ENCODE measurements around the gene OTOF. TPM values are rescaled to one million over a fixed set of nuclear protein-coding genes. Genes with fewer than 3 reads are reported as not detected.

OTOF gene
- total and polyA plus RNA-seq, 2 donors (not counting 3 experiments of a cell fraction or from before 2014, with no cell fraction given), result 0.06 to 0.22 TPM

GRCh38 chr2:26424221-26424620, 53.7 kb downstream of the OTOF start:
- no peak overlapping the region for H3K9ac ChIP-seq (replicated peaks; ENCODE audit: extremely low read depth, insufficient read depth, low read length)
- H3K9me1 ChIP-seq (replicated peaks; ENCODE audit: control insufficient read depth, extremely low read depth, insufficient read depth, low read length), result no peaks in the 10 kb centered on the region
- no peak overlapping the region for H2AFZ ChIP-seq (ENCODE audit: low read depth, low read length)
- dilution Hi-C loops (cut with MboI; ENCODE audit: extremely low pct_ligation_motif_present, low sequenced_read_pairs) (no loop called here), intact Hi-C loops (cut with micrococcal nuclease) (no loop called here)
- H3K27me3 ChIP-seq (ENCODE audit: control insufficient read depth in 2 of 2, insufficient read depth in 2 of 2, low read length in 2 of 2), result peaks cover 1 to 3% of the 10 kb centered on the region in 2 experiments
- H4K20me1 ChIP-seq (replicated peaks; ENCODE audit: control insufficient read depth, extremely low read depth, insufficient read depth, low read length), result no peaks in the 10 kb centered on the region
- no peaks in the 10 kb centered on the region for H3K9me3 ChIP-seq (replicated peaks; ENCODE audit: control insufficient read depth, insufficient read depth, low read length)
- no peak overlapping the region for H3K4me3 ChIP-seq (replicated peaks in 1 of 3; ENCODE audit: insufficient read depth in 1 of 3, low read depth in 1 of 3, low read length in 3 of 3)
- no TSS peak for BruUV-seq (replicated peaks)
- no peak overlapping the region for H3K4me2 ChIP-seq (ENCODE audit: insufficient read depth, low read length)
- no peaks in the 10 kb centered on the region for H3K79me2 ChIP-seq (ENCODE audit: control insufficient read depth, insufficient read depth, low read length)
- no peaks in the 10 kb centered on the region for H3K36me3 ChIP-seq (ENCODE audit: control insufficient read depth in 2 of 2, extremely low read depth in 1 of 2, insufficient read depth in 2 of 2, low read length in 2 of 2)
- FAIRE-seq (no peak), DNase-seq (ENCODE audit: low read depth, low spot score) (no peak)
- H3K27ac ChIP-seq (ENCODE audit: insufficient read depth, low read depth, low read length), result no peak overlapping the region
- ChIA-PET CTCF (no interaction called here), POLR2A (interaction anchor here (0.5 kb wide), 1 partner anchor 400 kb away, joined by 6 read pairs; no protein-coding TSS in a partner anchor)
- H3K4me1 ChIP-seq (ENCODE audit: control insufficient read depth, extremely low read depth, insufficient read depth, low read length), result no peaks in the 10 kb centered on the region
- TF ChIP-seq POLR2AphosphoS5 (IDR thresholded peaks at IDR 0.05; ENCODE audit: insufficient read depth, low read depth, low read length), result no peak
- no peak for TF ChIP-seq JUN (IDR thresholded peaks at IDR 0.05; ENCODE audit: borderline replicate concordance, insufficient read depth, insufficient read length, low read depth)
- TF ChIP-seq POLR2A (IDR thresholded peaks at IDR 0.05; ENCODE audit: low read depth, low read length), result no peak
- no peak for TF ChIP-seq FOS (IDR thresholded peaks at IDR 0.05; ENCODE audit: borderline replicate concordance, insufficient read depth, low read length)
- no peak for TF ChIP-seq MYC (IDR thresholded peaks at IDR 0.05; ENCODE audit: low read depth, low read length)
- TF ChIP-seq CTCF (IDR thresholded peaks at IDR 0.05; ENCODE audit: extremely low read depth in 1 of 2, insufficient read depth in 1 of 2, low read depth in 1 of 2, low read length in 2 of 2), result no peak
- TF ChIP-seq, protein P1, sequence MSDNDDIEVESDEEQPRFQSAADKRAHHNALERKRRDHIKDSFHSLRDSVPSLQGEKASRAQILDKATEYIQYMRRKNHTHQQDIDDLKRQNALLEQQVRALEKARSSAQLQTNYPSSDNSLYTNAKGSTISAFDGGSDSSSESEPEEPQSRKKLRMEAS (IDR thresholded peaks at IDR 0.05; ENCODE audit: insufficient read depth, insufficient read length), result no peak
- TF ChIP-seq GATA2 (IDR thresholded peaks at IDR 0.05; ENCODE audit: insufficient read depth, insufficient read length, low read depth, low read length), result no peak
- TF ChIP-seq EZH2 (IDR thresholded peaks at IDR 0.05; ENCODE audit: borderline replicate concordance, low read depth, low read length, severe bottlenecking), result no peak

All from endothelial cell of umbilical vein (primary cell).